Vagina (tissue), 2 donors: ENCODE results near the gene GOLGA6L2.

Experiments used
- CTCF ChIP-seq, 3 experiments: fragments of 450-650 bp in 2 of 3; fragments of 200-600 bp in 1 of 3; sonication (generic) in 1 of 3; IDR thresholded peaks; one replicate each; pipeline ENCODE4 v1.5.1; 2017 to 2019; ENCODE audit warnings: antibody characterized with exemption in 3 of 3, mild to moderate bottlenecking in 2 of 3, moderate library complexity in 2 of 3
- POLR2AphosphoS5 ChIP-seq, 2 donors: sonication (generic); formaldehyde crosslinking; IDR thresholded peaks; one replicate each; pipeline ENCODE4 v1.9.0; 2017; ENCODE audit warnings: antibody characterized with exemption in 2 of 2, mild to moderate bottlenecking in 2 of 2, low read depth in 1 of 2; ENCODE audit not compliant: insufficient read depth in 1 of 2

GRCh38 chr15:23420806-23421575 lies 26.1 kb downstream of the GOLGA6L2 start:
- no peak for TF ChIP-seq CTCF (IDR thresholded peaks at IDR 0.05)
- no peak for TF ChIP-seq POLR2AphosphoS5 (IDR thresholded peaks at IDR 0.05; ENCODE audit: insufficient read depth in 1 of 2, low read depth in 1 of 2)
